GM18858 (cell line): ENCODE data around the gene KNTC1.
"Not testable (repeated sequence)": the region's sequence is repeated elsewhere in the genome, so short reads cannot be mapped to it uniquely, and the experiment has no call there.

ENCODE experiments used
- ATAC-seq: cut with Tn5 transposase; IDR thresholded peaks from one replicate; pipeline ENCODE4 v1.9.1; 2021; ENCODE audit not compliant: unreplicated experiment

KNTC1 gene

DNA sequence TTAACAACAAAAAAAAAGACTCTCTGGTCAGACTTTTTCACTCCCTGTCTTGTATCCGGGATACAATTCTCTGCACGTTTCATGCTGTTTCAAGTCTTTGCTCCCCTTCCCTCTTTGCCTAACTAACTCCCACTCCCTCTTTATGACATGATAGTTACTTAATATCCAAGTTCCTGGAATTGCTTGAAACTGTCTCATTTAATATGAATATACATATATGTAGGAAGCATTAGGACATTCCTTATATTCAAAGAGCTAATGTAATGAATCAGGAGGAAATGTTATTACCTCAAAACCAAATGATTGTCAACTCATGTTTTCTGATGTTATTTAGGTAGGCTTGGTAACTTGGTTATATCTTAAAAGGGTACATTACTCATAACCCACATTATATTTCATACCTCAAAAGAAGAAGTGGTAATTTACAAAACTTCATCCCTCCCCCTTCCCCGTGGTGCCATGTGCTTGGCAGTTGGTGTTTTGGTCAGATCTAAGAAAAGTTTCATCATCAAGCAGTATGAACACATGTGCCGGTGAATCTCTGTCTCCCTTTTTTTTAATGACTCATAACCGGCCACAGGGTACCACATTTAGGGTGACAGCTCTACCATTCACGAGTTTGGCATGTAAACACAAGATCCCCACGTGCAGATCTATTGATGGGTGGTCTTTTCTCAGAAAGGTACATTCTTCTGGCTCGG, 119.6 kb downstream of the KNTC1 start:
- peak; percentile 82 for ATAC-seq

DNA sequence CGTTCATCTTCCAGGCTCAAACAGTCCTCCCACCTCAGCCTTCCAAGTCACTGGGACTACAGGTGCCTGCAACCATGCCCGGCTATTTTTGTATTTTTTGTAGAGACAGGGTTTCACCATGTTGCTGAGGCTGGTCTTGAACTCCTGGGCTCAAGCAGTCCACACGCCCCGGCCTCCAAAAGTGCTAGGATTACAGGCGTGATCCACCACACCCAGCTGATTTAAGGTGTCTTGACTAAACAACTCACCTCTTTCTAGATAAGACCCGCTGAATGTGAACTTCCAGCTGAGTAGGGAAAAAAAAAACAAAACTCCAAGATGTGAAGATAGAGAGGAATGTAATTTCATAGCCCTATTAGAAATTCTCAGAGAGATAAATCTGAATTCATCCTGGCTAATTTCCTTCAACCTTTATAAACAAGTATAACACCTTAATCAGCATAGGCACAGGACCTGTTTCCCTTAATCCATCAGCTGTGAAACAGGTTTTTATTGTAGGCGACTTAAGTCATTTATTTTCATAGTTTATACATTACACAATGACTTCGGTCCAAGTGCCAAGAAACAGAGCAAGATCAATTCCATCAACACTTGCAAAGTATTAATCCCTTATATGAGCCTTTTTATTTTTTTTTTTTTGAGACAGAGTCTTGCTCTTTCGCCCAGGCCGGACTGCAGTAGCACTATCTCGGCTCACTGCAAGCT, 124.6 kb downstream of the KNTC1 start:
- no peak for ATAC-seq

DNA sequence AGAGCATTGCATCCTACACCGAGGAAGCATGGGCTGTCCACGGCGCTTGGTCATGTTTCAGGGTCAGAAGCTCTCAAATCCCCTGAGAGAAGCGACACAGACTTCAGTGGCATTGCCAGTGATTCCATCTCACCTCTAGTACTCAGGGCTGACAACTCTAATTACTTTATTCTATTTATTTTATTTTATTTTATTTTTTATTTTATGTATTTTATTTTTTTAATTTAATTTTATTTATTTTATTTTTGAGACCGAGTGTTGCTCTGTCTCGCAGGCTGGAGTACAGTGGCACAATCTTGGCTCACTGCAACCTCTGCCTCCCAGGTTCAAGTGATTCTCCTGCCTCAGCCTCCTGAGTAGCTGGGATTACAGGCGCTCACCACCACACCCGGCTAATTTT, 126.2 kb downstream of the KNTC1 start:
- not testable (repeated sequence) for ATAC-seq

DNA sequence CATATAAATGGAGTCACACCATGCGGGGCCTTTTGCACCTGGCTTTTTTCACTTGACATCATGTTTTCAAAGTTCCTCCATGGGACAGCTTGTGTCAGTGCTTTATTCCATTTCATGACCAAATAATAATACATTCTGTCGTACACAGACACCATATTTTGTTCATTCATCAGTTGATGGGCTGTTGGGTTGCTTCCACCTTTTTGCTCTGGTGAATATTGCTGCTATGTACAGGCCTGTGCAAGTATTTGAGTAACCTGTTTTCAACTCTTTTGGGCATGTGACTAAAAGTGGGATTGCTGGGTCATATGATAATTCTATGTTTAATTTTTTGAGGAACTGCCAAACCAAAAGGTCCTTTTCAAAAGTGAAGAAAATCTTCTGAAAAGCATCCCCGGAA, 129.2 kb downstream of the KNTC1 start:
- ATAC-seq = no peak

GRCh38 chr12:122659579-122659978, 132.5 kb downstream of the KNTC1 start:
- no peak for ATAC-seq

DNA sequence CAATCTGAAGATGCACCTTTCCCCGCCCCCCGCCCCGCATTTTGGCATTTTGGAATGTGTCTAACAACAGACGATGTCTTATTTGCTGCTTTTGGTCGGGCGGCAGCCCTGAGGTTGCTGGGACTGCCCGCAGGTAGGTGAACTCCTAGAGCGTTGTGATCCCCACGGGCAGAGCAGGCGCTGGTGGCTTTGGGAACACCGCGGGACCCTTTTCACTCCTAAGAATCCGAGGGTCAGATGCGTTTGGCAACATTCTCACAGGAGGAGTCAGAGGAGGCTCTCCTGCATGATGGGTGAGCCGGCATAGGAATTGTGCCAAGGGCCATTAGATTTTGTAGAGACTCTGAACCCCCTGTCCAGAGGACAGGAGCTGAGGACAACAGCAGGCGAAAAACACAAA, 134.2 kb downstream of the KNTC1 start:
- ATAC-seq = no peak

- ATAC-seq = no peak
Measured at GRCh38 chr12:122661938-122662337, 134.9 kb downstream of the KNTC1 start.

- ATAC-seq = no peak
Measured at GRCh38 chr12:122665349-122665748, 138.3 kb downstream of the KNTC1 start.

DNA sequence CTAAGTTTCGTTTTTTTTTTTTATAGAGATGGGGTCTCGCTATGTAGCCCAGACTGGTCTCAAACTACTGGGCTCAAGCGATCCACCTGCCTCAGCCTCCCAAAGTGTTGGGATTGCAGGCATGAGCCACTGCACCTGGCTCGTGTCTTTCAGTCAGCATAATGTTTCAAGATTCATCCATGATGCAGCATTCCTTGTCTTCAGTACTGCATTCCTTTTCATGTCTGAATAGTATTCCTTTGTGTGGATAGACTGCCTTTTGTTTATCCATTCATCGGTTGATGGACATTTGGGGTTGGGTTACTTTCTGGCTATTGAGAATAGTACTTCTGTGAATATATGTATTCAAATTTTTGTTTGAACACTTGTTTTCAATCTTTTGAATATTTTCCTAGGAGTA, 138.7 kb downstream of the KNTC1 start:
- ATAC-seq = no peak

GRCh38 chr12:122668268-122668667, 141.2 kb downstream of the KNTC1 start:
- no peak for ATAC-seq

DNA sequence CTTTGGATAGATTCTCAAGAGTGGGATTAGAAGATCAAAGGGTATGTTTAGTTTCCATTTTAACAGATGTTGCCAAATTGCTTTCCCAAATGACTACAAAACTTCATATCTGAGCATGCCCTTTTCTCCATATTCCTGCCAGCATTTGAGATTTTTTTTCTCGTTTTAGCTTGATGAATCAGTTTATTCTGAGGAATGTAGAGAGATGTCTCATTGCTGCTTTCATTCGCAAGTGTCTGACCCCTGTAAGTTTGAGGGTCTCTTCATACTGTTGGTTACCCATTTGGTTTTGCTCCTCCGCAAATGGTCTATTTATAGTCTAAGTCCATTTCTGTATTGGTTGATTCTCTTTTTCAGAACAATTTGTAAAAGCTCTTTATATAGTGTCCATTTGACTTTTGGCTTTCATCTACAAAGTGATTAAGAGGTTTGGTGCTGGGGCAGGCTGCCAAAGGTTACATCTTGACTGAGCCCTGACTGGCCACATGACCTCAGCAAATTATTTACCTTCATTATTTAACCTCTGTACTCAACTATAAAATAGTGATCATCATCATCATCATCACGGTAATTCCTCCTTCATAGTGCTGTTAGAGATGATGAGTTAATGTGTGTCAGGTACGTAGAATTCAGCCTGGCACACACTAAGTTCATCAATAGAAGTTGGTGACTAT, 142.5 kb downstream of the KNTC1 start:
- no peak for ATAC-seq

DNA sequence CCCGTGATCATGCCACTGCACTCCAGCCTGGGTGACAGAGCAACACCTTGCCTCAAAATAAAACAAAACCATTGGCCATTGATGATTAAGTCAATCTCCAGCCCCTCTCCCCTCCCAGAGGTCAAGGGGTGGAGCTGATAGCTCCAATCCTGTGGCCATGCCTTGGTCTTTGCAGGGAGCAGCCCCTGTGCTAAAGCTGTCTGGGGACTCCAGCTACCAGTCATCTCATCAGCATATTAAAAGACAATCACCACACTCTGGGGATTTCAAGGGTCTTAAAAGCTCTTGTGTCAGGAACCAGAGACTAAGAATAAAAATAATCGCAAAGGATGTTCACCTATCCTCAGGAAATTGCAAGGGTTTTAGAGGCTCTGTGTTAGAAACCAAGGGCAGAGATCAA, 145.5 kb downstream of the KNTC1 start:
- no peak for ATAC-seq
